Skeletal muscle tissue (tissue), 4 donors: ENCODE measurements around the gene EOGT. TPM values are rescaled to one million over a fixed set of nuclear protein-coding genes. Genes with fewer than 3 reads are reported as not detected.

ENCODE experiments used
- H3K27ac ChIP-seq: one replicate; pipeline ENCODE4 v1.7.0; 2013; ENCODE audit warnings: mild to moderate bottlenecking, low read depth, low read length, inconsistent platforms
- H3K27me3 ChIP-seq, 3 donors: one replicate each; pipeline ENCODE4 v1.7.0; 2013; ENCODE audit warnings: low read length in 3 of 3; ENCODE audit not compliant: control insufficient read depth in 3 of 3, insufficient read depth in 3 of 3
- H3K36me3 ChIP-seq, 3 donors: one replicate each; pipeline ENCODE4 v1.7.0; 2013; ENCODE audit warnings: low read length in 3 of 3; ENCODE audit not compliant: control insufficient read depth in 3 of 3, insufficient read depth in 3 of 3
- H3K4me1 ChIP-seq, 3 donors: one replicate each; pipeline ENCODE4 v1.7.0; 2013; ENCODE audit warnings: low read length in 3 of 3, mild to moderate bottlenecking in 3 of 3; ENCODE audit not compliant: control insufficient read depth in 3 of 3, insufficient read depth in 3 of 3
- H3K4me3 ChIP-seq, 3 donors: one replicate each; pipeline ENCODE4 v1.7.0; 2013; ENCODE audit warnings: low read length in 3 of 3
- H3K9ac ChIP-seq, 3 donors: one replicate each; pipeline ENCODE4 v1.7.0; 2013; ENCODE audit warnings: low read length in 3 of 3, mild to moderate bottlenecking in 3 of 3, moderate library complexity in 2 of 3, low read depth in 1 of 3
- H3K9me3 ChIP-seq, 3 donors: one replicate each; pipeline ENCODE4 v1.7.0; 2013; ENCODE audit warnings: low read length in 3 of 3; ENCODE audit not compliant: control insufficient read depth in 3 of 3
- total RNA-seq: library from RNA; depleted of rRNA; stranded (reverse); fragments of >200 nt; gene quantifications from one replicate; pipeline ENCODE4 v1.2.3, GENCODE V29; 2014
- donor health status: Osteomylitis.

EOGT gene
- total RNA-seq = 13.0 TPM

GRCh38 chr3:69013253-69014021 is at the start of gene EOGT:
Gene EOGT, minus strand, starts transcription at chr3:69013684. Its CDS starts 3,838 bp downstream, at chr3:69009846.
- Histone ChIP-seq H3K4me3 (peak within 1 kb of the TSS; percentile 82 to 90 (median 85)), H3K9me3 (no peaks in the 10 kb centered on the region), H3K4me1 (peaks cover 32 to 36% (median 33%) of the 10 kb centered on the region in 3 donors), H3K27me3 (no peaks in the 10 kb centered on the region), H3K9ac (peak within 1 kb of the TSS; percentile 85 to 95 (median 89)), H3K36me3 (peaks cover 10 to 12% (median 10%) of the 10 kb centered on the region in 3 donors), H3K27ac (peak within 1 kb of the TSS; percentile 96)

- H3K27me3 ChIP-seq = no peaks in the 10 kb centered on the region
- H3K9me3 ChIP-seq = no peaks in the 10 kb centered on the region
- no peak overlapping the region for H3K27ac ChIP-seq
- H3K4me3 ChIP-seq = no peak overlapping the region
- no peaks in the 10 kb centered on the region for H3K4me1 ChIP-seq
- no peak overlapping the region for H3K9ac ChIP-seq
- H3K36me3 ChIP-seq = peaks cover 31 to 60% (median 56%) of the 10 kb centered on the region in 3 donors
These were observed 46.2 kb upstream of the EOGT start for GRCh38 chr3:69059688-69060087.

GRCh38 chr3:69058947-69059224 is 45.4 kb upstream of the EOGT start:
- Histone ChIP-seq H3K4me1 (no peaks in the 10 kb centered on the region), H3K27ac (no peak overlapping the region), H3K4me3 (no peak overlapping the region), H3K27me3 (no peaks in the 10 kb centered on the region), H3K9me3 (no peaks in the 10 kb centered on the region), H3K9ac (no peak overlapping the region), H3K36me3 (peaks cover 31 to 62% (median 60%) of the 10 kb centered on the region in 3 donors)

- peaks cover 31 to 61% (median 57%) of the 10 kb centered on the region in 3 donors for H3K36me3 ChIP-seq
These were observed 44.9 kb upstream of the EOGT start for GRCh38 chr3:69058180-69058946.

GRCh38 chr3:69052472-69052898 is 39.0 kb upstream of the EOGT start:
- peaks cover 8 to 26% (median 22%) of the 10 kb centered on the region in 3 donors for H3K4me1 ChIP-seq
- H3K27me3 ChIP-seq = no peaks in the 10 kb centered on the region
- no peaks in the 10 kb centered on the region for H3K9me3 ChIP-seq
- peaks cover 2 to 28% (median 27%) of the 10 kb centered on the region in 3 donors for H3K36me3 ChIP-seq
- peak overlapping the region; percentile 96 to 99 (median 97) for H3K9ac ChIP-seq
- peak overlapping the region; percentile 92 to 97 (median 93) for H3K4me3 ChIP-seq
- H3K27ac ChIP-seq = peak overlapping the region; percentile 96

More at GRCh38 chr3:69058180-69058946, 44.9 kb upstream of the EOGT start:
- Histone ChIP-seq H3K4me1 (no peaks in the 10 kb centered on the region), H3K9me3 (no peaks in the 10 kb centered on the region), H3K9ac (no peak overlapping the region), H3K27ac (no peak overlapping the region), H3K27me3 (no peaks in the 10 kb centered on the region), H3K4me3 (no peak overlapping the region)

GRCh38 chr3:69051756-69052471 is 38.4 kb upstream of the EOGT start, which contains the start of gene TMF1:
Gene TMF1, minus strand, starts transcription at chr3:69052333. Its CDS starts 247 bp downstream, at chr3:69052086.
- Histone ChIP-seq H3K9ac (peak within 1 kb of the TSS; percentile 96 to 99 (median 97)), H3K4me1 (peaks cover 8 to 26% (median 22%) of the 10 kb centered on the region in 3 donors), H3K27ac (peak within 1 kb of the TSS; percentile 96), H3K36me3 (peaks cover 6 to 32% (median 28%) of the 10 kb centered on the region in 3 donors), H3K27me3 (no peaks in the 10 kb centered on the region), H3K9me3 (no peaks in the 10 kb centered on the region), H3K4me3 (peak within 1 kb of the TSS; percentile 92 to 97 (median 93))

- Histone ChIP-seq H3K4me3 (no peak overlapping the region), H3K9me3 (no peaks in the 10 kb centered on the region), H3K36me3 (peaks cover 6 to 25% (median 18%) of the 10 kb centered on the region in 3 donors), H3K9ac (no peak overlapping the region), H3K4me1 (peaks cover 8 to 26% (median 22%) of the 10 kb centered on the region in 3 donors), H3K27me3 (no peaks in the 10 kb centered on the region), H3K27ac (no peak overlapping the region)
These were observed 35.5 kb upstream of the EOGT start for GRCh38 chr3:69048990-69049389.

- no peak overlapping the region for H3K9ac ChIP-seq
- H3K4me1 ChIP-seq = peaks cover 0 to 3% (median 0%) of the 10 kb centered on the region in 3 donors
- H3K27me3 ChIP-seq = no peaks in the 10 kb centered on the region
- no peak overlapping the region for H3K4me3 ChIP-seq
- no peak overlapping the region for H3K27ac ChIP-seq
- no peaks in the 10 kb centered on the region for H3K9me3 ChIP-seq
- H3K36me3 ChIP-seq = peaks cover 19 to 57% (median 35%) of the 10 kb centered on the region in 3 donors
These were observed 31.1 kb upstream of the EOGT start for GRCh38 chr3:69044608-69045007.

- H3K27ac ChIP-seq = no peak overlapping the region
- no peaks in the 10 kb centered on the region for H3K9me3 ChIP-seq
- H3K27me3 ChIP-seq = no peaks in the 10 kb centered on the region
- no peaks in the 10 kb centered on the region for H3K4me1 ChIP-seq
- peaks cover 17 to 55% (median 45%) of the 10 kb centered on the region in 3 donors for H3K36me3 ChIP-seq
- no peak overlapping the region for H3K4me3 ChIP-seq
- no peak overlapping the region for H3K9ac ChIP-seq
These were observed 20.0 kb upstream of the EOGT start for GRCh38 chr3:69033470-69033869.
